Peyer's patch (tissue), 4 donors: Measurements from ENCODE around the gene ATAD5.

Experiments used
- POLR2A ChIP-seq, 2 donors: fragments of 450-650 bp; IDR thresholded peaks; one replicate each; pipeline ENCODE4 v1.5.1; 2017; ENCODE audit warnings: antibody characterized with exemption in 2 of 2, mild to moderate bottlenecking in 2 of 2, moderate library complexity in 2 of 2
- TF ChIP-seq, protein P1 (sequence below), 6 experiments: fragments of 450-650 bp in 4 of 6; fragments of 200-600 bp in 2 of 6; sonication (generic) in 1 of 6; IDR thresholded peaks; one replicate each; pipeline ENCODE4 v1.5.1; 2017 to 2019; ENCODE audit warnings: antibody characterized with exemption in 6 of 6, mild to moderate bottlenecking in 3 of 6, moderate library complexity in 1 of 6

DNA sequence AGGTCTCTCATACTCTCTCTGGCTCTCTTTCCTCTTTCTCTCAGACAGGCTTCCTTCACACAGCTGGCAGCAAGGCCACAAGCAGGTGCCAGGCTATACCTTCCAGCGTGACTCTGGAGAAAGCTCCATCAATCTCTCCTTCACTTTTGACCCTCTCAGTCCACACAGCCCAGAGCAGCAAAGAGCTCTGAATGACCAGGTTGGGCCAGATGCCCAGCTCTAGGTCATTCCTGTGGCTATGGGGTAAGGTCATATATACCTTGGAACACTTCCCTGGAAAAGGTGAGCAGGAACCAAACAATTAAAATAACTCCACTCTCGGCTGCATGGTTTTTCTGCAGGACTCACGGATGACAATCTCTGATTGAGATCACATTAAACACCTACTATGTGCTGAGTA lies 98.7 kb downstream of the ATAD5 start:
- TF ChIP-seq, protein P1, sequence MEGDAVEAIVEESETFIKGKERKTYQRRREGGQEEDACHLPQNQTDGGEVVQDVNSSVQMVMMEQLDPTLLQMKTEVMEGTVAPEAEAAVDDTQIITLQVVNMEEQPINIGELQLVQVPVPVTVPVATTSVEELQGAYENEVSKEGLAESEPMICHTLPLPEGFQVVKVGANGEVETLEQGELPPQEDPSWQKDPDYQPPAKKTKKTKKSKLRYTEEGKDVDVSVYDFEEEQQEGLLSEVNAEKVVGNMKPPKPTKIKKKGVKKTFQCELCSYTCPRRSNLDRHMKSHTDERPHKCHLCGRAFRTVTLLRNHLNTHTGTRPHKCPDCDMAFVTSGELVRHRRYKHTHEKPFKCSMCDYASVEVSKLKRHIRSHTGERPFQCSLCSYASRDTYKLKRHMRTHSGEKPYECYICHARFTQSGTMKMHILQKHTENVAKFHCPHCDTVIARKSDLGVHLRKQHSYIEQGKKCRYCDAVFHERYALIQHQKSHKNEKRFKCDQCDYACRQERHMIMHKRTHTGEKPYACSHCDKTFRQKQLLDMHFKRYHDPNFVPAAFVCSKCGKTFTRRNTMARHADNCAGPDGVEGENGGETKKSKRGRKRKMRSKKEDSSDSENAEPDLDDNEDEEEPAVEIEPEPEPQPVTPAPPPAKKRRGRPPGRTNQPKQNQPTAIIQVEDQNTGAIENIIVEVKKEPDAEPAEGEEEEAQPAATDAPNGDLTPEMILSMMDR (IDR thresholded peaks at IDR 0.05) = no peak
- no peak for TF ChIP-seq POLR2A (IDR thresholded peaks at IDR 0.05)
